22Rv1 (cell line): Measurements from ENCODE around the gene CPNE4.

ENCODE experiments used
- H3K27ac ChIP-seq: fragments of 450-650 bp; 2 replicates; pipeline ENCODE4 v1.5.1; 2017
- ZFX ChIP-seq: fragments of 450-650 bp; IDR thresholded peaks from 2 replicates; pipeline ENCODE4 v1.6.1; 2017; ENCODE audit warnings: antibody characterized with exemption, borderline replicate concordance
- TF ChIP-seq, protein P1 (sequence below): fragments of 450-650 bp; IDR thresholded peaks from 2 replicates; pipeline ENCODE4 v1.5.1; 2017; ENCODE audit warnings: mild to moderate bottlenecking

The CPNE4 gene

DNA sequence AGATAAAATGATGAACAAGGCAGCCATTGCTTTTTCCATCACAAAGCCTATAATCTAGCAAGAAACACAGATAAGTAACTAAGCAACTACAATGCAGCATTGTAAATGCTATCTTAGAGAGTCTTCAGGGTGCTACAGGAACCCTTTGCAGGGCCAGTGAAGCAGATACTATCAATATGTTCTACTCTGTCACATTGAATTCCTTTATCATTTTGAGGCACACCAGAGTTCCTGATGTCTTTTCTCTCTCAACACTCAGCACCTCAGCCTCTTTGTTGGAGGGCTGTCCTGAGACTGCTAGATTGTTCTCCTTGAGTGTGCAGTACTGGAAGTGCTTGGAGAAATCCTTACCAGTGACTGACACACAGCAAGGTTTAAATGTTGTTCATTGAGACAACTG is 424.6 kb downstream of the CPNE4 start:
- TF ChIP-seq ZFX: no peak
- TF ChIP-seq, protein P1, sequence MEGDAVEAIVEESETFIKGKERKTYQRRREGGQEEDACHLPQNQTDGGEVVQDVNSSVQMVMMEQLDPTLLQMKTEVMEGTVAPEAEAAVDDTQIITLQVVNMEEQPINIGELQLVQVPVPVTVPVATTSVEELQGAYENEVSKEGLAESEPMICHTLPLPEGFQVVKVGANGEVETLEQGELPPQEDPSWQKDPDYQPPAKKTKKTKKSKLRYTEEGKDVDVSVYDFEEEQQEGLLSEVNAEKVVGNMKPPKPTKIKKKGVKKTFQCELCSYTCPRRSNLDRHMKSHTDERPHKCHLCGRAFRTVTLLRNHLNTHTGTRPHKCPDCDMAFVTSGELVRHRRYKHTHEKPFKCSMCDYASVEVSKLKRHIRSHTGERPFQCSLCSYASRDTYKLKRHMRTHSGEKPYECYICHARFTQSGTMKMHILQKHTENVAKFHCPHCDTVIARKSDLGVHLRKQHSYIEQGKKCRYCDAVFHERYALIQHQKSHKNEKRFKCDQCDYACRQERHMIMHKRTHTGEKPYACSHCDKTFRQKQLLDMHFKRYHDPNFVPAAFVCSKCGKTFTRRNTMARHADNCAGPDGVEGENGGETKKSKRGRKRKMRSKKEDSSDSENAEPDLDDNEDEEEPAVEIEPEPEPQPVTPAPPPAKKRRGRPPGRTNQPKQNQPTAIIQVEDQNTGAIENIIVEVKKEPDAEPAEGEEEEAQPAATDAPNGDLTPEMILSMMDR: no peak
- H3K27ac ChIP-seq: no peak overlapping the region

DNA sequence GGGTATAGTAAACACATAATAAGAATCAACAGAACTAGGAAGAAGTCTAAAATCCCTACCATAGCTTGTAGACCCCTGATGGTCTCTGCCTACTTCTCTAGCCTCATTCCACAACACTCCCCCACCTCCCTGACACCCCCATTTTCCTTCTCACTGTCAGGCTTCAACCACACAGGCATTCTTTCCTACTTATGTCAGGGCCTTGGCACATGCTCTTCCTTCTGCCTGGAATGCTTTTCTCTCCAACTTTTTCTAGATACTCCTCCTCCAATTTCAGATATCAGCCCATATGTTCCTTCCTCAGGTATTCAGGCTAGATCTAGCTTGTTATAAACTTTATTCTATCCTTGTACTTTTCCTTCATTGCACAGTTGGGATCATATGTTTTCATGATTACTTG is 426.1 kb downstream of the CPNE4 start:
- H3K27ac ChIP-seq: no peak overlapping the region
- no peak for TF ChIP-seq ZFX

DNA sequence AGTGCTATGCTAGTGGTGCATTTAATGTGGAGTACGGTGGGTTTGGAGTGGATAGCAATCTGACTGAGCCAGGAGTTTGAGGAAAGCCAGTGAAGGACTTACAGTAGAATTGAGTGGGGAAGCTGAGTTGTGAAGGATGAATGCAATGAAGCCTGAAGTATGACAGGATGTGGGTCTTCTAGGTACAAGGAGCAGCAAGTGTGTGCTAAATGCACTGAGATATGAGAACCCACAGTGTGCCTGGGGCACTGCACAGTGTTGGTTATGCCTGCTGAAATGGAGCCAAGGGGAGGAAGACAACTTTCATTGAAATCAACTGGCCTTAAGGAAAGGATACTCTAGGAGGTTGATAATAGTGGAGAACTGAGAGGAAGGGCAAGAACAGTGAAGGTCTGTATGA is 426.5 kb downstream of the CPNE4 start:
- TF ChIP-seq ZFX: no peak
- TF ChIP-seq, protein P1: no peak
- H3K27ac ChIP-seq: no peak overlapping the region

DNA sequence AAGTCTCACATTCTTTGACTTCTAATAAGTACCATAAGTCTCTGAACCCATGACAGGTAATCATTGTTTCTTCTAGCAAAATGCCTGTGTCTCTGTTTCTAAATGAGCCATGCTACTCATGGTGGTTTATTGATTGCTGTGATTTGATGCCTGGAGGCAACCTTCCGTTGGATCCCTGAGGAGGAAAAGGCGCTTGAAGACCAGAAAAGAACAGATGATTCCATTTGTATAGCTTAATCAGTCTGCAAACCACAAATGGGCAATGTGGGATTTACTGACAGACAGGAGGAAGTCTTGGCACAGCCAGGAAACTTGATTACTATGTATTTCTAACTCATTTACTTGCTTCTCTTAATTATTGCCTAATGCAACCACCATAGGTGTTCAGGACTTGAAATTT is 428.9 kb downstream of the CPNE4 start:
- no peak for TF ChIP-seq ZFX
- TF ChIP-seq, protein P1: no peak
- H3K27ac ChIP-seq: no peak overlapping the region

DNA sequence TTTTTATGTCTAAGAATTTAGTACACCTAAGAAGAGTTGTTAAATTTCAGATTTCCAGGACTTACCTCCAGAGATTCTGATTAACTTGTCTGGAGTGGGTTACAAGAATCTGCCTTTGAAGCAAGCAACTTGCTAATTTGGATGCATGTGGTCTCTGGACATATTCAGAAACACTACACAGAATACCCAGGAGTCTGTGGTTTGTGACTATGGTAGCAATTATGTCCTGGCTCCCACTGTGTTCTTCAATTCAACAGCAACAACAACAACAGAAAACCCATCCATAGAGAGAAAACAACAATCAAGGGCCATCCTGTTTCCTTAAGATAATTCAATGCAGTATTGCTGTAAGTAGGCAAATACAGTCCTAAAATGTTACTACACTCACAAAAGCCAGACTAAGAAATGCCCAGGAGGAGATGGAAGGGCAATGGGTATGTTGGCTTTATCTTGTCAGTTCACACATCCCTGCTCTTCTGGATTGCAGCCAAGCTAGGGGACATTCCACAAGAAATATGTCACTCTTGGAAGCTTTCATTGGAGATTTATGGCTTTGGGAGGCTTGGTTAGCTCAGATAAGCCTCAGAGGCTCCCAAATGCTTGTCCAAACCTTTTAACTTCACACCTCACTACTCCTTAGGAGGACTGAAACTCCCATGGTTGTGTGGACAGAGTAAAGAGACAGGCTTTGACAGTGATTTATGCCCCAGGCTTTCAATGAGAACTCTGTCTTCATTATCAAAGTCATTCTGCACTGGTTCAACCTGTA is 432.6 kb downstream of the CPNE4 start:
- H3K27ac ChIP-seq: no peak overlapping the region
- no peak for TF ChIP-seq ZFX
- TF ChIP-seq, protein P1: no peak

DNA sequence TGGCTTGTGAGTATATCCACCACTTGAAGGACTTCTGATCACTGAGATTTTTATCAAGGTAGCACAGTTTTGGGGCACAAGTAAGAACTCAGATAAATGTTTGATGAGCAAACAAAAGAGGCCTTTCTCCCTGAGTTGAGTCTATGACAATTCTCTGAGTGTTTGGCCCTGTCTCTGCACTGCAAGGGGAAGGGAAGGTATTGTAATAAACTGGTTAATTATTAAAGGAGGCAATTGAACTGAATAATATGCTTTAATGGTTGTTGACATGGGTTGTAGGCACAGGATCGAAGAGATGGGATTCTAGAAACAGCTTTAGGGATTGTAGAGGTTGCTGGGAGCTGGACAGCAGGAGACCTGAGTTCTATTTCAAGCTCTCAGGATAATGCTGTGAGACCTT is 437.0 kb downstream of the CPNE4 start:
- no peak for TF ChIP-seq ZFX
- TF ChIP-seq, protein P1: no peak
- peak overlapping the region; percentile 56 for H3K27ac ChIP-seq

DNA sequence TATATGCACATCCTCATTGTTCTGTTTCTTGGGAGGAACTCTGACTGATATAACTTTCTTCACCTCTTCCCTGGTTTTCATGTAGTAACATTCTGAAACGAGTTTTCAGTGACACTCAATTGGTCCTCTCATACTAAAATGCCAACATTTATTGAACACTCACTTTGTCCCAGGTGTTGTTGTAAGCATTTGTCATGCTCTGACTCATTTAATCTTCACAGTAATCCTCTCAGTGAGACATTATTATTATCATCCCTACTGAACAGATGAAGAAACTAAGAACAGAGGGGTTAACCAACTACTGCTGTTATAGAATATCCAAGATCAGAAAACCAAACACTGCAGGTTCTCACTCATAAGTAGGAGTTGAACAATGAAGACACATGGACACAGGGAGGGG is 437.9 kb downstream of the CPNE4 start:
- no peak for TF ChIP-seq ZFX
- TF ChIP-seq, protein P1: no peak
- no peak overlapping the region for H3K27ac ChIP-seq

DNA sequence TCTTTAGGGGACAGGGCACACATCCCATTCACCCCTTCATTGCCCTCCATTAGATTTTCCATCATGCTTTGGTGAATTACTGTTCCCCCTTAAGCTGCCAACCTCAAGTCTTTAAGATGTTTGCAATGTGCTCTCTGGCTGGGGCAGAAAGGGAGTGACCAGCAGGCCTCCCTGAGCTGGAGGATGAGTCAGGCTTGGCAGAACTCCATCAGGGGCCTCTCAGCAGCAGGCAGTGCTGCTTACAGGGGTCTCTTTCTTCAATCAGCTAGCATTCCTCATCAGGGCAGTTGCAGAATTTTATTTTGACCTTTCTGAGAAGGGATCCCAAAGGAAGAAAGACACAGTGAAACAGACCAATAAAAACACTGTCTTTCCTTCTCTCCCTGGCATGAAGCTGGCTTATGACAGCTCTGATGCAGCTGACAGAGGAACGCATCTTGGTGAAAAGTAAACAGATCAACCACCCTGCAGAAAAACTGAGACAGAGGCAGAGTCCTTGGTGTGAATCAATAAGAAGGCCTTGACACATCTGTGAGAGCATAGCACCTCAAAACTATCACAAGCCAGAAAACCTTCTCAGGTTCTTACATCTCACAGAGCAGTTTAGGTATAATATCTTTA is 443.3 kb downstream of the CPNE4 start:
- no peak overlapping the region for H3K27ac ChIP-seq
- TF ChIP-seq, protein P1: no peak
- TF ChIP-seq ZFX: no peak
